ENCODE results near the gene VMP1.
A peak's percentile ranks its signal among the peaks of the same experiment; 100 is the strongest.
"Not testable (repeated sequence)": the region's sequence is repeated elsewhere in the genome, so short reads cannot be mapped to it uniquely, and the experiment has no call there.

VMP1 gene

DNA sequence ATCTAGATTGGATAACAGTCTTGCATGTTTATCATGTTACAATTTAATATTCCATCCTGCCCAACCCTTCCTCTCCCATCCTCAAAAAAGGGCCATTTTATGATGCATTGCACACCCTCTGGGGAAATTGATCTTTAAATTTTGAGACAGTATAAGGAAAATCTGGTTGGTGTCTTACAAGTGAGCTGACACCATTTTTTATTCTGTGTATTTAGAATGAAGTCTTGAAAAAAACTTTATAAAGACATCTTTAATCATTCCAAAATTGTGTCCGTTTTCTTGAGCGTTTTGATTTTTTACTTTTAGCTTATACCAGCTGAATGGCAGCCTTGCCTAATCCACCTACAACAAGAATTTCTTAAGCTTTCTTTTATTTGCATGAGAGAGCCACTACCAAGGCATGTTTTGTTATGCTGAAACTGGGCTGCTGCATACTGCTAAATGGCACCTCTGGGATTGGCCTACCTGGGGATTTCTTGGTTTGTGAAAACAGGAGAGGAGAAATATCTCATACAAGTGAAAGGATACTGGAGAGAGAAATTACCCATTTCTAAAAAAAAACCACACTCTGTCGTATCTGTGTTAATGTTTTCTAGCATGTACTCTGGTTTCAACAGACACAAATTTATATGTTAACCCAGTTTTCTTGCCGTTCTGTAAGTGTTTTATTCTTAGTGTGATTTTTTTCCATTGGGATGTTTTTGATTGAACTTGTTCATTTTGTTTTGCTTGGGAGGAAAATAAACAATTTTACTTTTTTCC lies 133.1 kb downstream of the VMP1 start:
- peak; percentile 58 for DNase-seq (ENCODE audit: low read depth, low spot score)

DNA sequence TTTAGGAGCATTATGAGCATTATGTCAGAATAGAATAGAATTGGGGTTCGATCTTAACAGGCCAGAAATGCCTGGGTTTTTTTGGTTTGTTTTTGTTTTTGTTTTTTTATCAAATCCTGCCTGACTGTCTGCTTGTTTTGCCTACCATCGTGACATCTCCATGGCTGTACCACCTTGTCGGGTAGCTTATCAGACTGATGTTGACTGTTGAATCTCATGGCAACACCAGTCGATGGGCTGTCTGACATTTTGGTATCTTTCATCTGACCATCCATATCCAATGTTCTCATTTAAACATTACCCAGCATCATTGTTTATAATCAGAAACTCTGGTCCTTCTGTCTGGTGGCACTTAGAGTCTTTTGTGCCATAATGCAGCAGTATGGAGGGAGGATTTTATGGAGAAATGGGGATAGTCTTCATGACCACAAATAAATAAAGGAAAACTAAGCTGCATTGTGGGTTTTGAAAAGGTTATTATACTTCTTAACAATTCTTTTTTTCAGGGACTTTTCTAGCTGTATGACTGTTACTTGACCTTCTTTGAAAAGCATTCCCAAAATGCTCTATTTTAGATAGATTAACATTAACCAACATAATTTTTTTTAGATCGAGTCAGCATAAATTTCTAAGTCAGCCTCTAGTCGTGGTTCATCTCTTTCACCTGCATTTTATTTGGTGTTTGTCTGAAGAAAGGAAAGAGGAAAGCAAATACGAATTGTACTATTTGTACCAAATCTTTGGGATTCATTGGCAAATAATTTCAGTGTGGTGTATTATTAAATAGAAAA lies 133.8 kb downstream of the VMP1 start:
- DNase-seq (ENCODE audit: low read depth, low spot score): not testable (repeated sequence)

GRCh38 chr17:59841882-59842263 lies 134.4 kb downstream of the VMP1 start:
- DNase-seq (ENCODE audit: low read depth, low spot score): not testable (repeated sequence)

- DNase-seq (ENCODE audit: low read depth, low spot score): peak; percentile 72
Measured at GRCh38 chr17:59842901-59843652, 135.6 kb downstream of the VMP1 start.

- no peak for DNase-seq (ENCODE audit: low read depth, low spot score)
Measured at GRCh38 chr17:59844884-59845594, 137.6 kb downstream of the VMP1 start.

DNA sequence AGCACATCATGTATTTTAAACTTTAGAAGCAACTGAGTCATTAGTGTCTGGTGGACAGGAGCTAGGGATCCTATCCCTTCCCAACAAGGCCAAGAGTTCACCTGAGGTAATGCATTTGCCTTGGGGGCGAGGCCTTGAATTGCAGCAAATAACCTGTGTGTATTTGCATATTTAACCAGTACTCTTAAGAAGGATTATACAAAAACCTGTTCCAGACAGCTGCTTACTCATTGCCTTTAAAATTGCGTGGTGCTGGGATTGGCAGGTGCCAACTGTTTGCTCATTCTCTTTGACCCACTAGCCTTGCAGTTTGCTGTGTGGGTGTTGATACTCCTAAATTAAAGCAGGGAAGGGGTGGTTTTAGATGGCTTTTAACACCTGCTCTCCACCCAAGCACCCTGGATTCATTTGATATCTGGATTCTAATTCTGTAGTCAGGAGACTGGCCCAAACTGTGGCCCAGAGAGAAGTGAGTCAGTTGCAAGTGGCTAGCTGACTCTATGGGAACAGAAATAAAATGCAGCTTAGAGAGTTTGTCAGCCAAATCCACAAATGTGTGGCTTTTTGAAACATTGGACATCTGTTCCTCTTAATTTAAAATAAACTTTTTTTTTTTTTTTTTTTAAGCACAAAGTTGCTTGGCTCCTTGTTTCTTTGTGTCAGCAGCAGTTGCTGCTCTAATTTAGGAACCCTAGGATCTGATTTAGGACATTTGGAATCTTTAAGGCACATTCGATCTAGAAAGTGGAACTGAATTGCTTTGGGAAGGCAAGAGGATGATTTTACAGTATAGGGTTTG lies 138.3 kb downstream of the VMP1 start:
- peak; percentile 82 for DNase-seq (ENCODE audit: low read depth, low spot score)

- peak; percentile 79 for DNase-seq (ENCODE audit: low read depth, low spot score)
Measured at GRCh38 chr17:59846394-59847165, 139.1 kb downstream of the VMP1 start.

GRCh38 chr17:59848385-59848668 lies 140.9 kb downstream of the VMP1 start:
- no peak for DNase-seq (ENCODE audit: low read depth, low spot score)

DNA sequence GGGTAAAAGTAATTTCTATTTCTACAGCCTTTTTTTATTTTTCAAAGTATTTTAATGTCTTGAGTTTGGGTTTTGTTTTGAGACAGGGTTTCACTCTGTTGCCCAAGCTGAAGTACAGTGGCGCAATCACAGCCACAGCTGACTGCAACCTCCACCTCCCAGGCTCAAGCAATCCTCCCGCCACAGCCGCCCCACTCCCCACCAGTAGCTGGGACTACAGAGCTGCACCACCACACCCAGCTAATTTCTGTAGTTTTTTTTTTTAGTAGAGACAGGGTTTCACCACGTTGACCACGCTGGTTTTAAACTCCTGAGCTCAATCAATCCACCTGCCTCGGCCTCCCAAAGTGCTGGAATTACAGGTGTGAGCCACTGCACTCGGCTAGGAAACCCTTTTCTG lies 141.3 kb downstream of the VMP1 start:
- no peak for DNase-seq (ENCODE audit: low read depth, low spot score)

DNA sequence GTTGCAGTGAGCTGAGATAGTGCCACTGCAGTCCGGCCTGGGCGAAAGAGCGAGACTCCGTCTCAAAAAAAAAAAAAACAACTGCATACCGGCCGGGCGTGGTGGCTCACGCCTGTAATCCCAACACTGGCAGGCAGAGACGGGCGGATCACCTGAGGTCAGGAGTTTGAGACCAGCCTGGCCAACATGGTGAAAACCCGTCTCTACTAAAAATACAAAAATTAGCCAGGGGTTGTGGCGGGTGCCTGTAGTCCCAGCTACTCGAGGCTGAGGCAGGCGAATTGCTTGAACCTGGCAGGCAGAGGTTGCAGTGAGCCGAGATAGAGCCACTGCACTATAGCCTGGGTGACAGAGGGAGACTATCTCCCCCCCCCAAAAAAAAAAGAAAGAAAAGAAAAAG lies 142.9 kb downstream of the VMP1 start:
- DNase-seq (ENCODE audit: low read depth, low spot score): not testable (repeated sequence)

DNA sequence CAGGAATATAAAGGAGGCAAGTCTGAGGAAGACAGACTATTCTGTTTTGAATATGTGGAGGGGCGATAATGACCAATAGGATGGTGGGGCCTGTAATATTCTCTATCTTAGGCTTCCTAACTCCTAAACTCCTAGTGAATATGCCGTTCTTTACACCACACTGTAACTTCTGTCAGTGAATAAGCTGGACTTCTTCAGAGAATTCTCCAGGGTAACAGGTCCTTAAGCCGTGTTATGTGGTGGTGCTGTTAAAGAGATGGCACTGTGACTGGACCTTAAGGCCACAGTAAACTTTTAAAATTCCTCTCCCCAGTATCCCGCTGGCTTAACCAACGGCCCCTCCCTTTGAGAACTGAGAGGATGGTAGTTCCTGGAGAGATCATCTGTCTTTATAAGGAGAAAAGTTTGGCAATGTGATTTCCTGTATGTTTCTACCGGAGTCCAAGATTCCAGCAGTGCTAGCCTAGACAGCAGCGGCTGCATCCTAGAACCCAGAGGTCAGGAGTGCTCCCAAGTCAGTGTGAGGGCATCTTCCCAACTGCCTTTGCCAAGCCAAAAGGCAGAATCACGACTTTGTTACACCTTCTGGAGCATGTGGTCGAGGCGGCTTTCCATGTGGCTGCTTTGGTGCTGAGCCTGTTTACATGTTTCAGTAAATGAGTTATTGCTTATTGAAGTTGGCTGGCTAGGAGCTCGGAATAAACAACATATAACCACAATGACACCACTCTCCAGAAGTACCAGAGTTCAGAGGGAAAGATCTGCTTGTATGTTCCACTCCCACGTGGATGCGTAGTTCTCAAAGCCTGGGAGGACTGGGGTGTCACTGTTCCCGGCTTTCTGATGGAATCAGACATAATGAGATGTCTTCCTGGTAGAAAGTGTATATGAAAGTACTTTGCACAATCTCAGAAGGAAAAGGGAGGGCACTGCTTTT lies 144.3 kb downstream of the VMP1 start:
- no peak for DNase-seq (ENCODE audit: low read depth, low spot score)

DNA sequence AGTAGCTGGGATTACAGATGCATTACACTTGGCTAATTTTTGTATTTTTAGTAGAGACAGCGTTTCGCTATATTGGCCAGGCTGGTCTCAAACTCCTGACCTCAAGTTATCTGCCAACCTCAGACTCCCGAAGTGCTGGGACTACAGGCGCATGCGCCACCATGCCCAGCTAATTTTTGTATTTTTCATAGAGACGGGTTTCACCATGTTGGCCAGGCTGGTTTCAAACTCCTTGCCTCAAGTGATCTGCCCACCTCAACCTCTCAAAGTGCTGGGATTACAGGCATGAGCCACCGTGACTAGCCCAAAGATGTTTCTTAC lies 145.4 kb downstream of the VMP1 start:
- not testable (repeated sequence) for DNase-seq (ENCODE audit: low read depth, low spot score)

GRCh38 chr17:59853168-59853918 lies 145.9 kb downstream of the VMP1 start:
- DNase-seq (ENCODE audit: low read depth, low spot score): peak; percentile 64

- DNase-seq (ENCODE audit: low read depth, low spot score): not testable (repeated sequence)
Measured at GRCh38 chr17:59853919-59854729, 146.7 kb downstream of the VMP1 start.

DNA sequence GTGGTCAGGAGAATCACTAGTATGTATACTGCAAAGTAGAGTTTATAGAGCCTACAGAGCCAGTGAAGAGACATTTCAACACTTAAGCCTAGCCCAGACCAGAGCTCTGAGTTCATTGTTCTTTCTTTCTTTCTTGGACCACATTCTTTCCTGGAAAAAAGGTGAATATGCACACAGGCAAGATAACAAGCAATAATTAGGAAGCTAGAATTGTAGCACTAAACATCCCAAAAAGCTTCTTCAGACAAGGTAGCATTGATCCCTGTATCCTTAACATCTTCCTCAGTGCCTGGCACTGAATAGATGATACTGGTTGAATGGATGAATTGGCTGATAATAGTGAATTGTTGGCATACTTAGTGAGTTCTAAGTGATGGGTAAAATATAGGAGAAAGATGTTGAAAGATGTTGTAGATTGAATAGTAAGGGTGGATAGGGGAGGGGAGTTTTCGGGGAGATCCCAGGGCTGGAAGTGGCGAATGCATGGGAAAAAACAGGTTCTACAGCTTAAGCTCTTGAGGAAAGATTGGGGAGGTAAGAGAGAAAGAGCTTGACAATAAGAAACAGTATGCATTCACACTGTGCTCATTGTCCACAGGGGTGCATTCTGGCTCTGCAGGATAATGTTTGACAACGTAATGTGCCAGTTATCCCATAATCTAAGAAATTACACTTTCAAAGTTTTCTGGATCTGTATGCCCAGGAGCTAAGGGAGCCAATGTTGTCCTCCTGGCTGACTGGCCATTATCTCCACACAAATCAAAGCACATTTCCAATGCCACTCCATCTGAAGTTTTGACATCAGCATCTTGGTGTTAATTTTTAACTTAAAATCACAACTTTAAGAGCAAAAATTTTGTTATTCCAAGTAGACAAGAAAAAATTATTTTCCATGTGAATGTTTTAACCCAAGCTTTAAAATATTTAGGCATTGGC lies 149.7 kb downstream of the VMP1 start:
- no peak for DNase-seq (ENCODE audit: low read depth, low spot score)

GRCh38 chr17:59858167-59858816 lies 150.8 kb downstream of the VMP1 start:
- no peak for DNase-seq (ENCODE audit: low read depth, low spot score)

All from ELF-1 (cell line).